Measurements from ENCODE around the gene SLC5A1. TPM values are rescaled to one million over a fixed set of nuclear protein-coding genes. Genes with fewer than 3 reads are reported as not detected.
"Not testable (repeated sequence)": the region's sequence is repeated elsewhere in the genome, so short reads cannot be mapped to it uniquely, and the experiment has no call there.

Gene SLC5A1
- total and polyA plus RNA-seq, 3 experiments from 2014 or later, result not detected

DNA sequence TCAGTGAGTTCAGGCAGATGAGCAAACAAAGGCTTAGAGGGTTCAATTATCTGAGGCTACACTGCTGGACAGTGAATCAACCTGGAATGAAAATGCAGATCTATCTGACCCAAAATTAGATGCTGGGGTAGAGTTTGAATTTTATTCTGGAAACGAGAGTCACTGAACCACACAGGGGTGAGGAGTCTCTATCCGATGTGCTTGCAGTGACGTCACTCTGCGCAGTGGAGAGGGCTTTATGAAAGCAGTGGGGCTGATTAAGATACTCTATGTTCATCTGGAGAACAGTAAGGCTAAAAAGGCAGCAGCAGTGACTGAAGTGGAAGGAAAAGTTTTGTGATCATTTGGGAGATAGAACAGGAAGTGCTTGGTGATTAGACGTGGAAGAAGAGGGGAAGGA, 117.3 kb downstream of the SLC5A1 start:
- H3K27me3 ChIP-seq (ENCODE audit: insufficient read depth, low read length, poor library complexity, severe bottlenecking); H3K4me3 Mint-ChIP-seq; POLR2A ChIA-PET; H3K27ac ChIP-seq (ENCODE audit: low read depth, low read length); H3K9me3 ChIP-seq (ENCODE audit: low read length); H3K4me1 ChIP-seq (ENCODE audit: insufficient read depth, low read length); H3K36me3 Mint-ChIP-seq; CTCF ChIA-PET; H3K36me3 ChIP-seq (ENCODE audit: insufficient read depth, low read length); H3K4me3 ChIP-seq (ENCODE audit: low read length); H3K4me1 Mint-ChIP-seq; H3K9me3 Mint-ChIP-seq; H3K27ac Mint-ChIP-seq; DNase-seq: not testable (repeated sequence)
- H3K27me3 Mint-ChIP-seq, result peaks cover 7 to 22% of the 10 kb centered on the region in 2 donors

Other genes with a start within 250 kb of the SLC5A1 start
- gene YWHAH, start 98.7 kb upstream of the SLC5A1 start, total RNA-seq, result 100 to 1,000 TPM; 185 to 198 TPM
- 113 TPM for gene YWHAH, start 98.7 kb upstream of the SLC5A1 start, polyA plus RNA-seq
- gene C22orf42, start 116.0 kb downstream of the SLC5A1 start, total RNA-seq, result not detected
- not detected for gene C22orf42, start 116.0 kb downstream of the SLC5A1 start, polyA plus RNA-seq
- gene RFPL2, start 161.8 kb downstream of the SLC5A1 start, total RNA-seq, result not detected
- gene RFPL2, start 161.8 kb downstream of the SLC5A1 start, polyA plus RNA-seq, result 1.9 TPM
- gene SLC5A4, start 212.1 kb downstream of the SLC5A1 start, total RNA-seq, result not detected
- gene SLC5A4, start 212.1 kb downstream of the SLC5A1 start, polyA plus RNA-seq, result not detected